GM21515 (cell line): ENCODE measurements around the gene BCAS3.
"Not testable (repeated sequence)": the region's sequence is repeated elsewhere in the genome, so short reads cannot be mapped to it uniquely, and the experiment has no call there.

ENCODE experiments used
- ATAC-seq: cut with Tn5 transposase; IDR thresholded peaks from one replicate; pipeline ENCODE4 v1.9.1; 2021; ENCODE audit not compliant: unreplicated experiment

BCAS3 gene

DNA sequence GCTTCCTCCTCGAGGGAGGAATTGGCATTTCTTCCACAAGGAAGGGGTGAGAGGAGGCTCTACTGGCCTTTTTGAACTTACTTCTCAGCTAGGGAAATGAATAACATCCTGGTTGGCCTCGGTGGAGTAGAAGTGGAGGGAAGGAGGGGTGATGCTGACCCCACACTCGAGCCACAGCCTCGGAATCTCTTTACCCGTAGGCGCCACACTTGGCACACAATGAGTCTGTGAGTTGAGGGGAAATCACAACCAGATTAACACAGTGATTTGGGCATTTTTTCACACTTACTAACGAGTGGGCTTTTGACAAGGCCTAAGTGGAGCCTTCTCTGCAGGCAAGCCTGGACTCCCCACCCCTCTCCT, 674.7 kb downstream of the BCAS3 start:
- no peak for ATAC-seq

DNA sequence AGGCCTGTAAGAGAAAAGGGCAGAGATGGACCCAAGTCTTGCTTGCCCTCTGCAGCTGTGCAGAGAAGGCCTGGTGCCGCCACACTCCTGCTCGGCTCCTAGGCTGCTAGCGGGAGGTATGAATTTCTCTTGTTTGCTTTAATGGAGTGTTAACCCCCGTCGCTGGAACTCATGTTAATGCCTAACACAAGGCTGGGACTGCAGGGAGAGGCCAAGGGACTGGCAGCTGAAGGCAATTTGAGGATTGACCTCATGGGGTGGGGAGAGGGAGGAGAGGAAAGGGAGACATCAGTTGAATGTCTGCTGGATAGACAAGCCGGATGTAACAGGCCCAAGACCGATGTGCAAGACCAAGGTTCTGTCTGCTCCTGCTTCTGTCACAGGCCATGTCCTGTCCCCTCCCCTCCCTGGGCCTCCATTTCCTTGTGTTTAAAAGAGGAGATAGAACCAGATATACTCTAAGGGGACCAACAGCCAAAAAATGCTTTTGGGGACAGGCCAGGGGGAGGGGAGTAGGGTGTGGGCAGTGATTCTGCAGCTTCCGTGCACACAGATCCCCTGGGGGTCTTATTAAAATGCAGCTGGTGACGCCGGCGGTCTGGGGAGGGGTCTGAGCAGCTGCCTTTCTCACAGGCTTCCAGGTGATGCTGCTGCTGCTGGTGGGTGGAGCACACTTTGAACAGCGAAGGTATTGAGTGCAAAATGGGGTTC, 675.3 kb downstream of the BCAS3 start:
- ATAC-seq, result no peak

DNA sequence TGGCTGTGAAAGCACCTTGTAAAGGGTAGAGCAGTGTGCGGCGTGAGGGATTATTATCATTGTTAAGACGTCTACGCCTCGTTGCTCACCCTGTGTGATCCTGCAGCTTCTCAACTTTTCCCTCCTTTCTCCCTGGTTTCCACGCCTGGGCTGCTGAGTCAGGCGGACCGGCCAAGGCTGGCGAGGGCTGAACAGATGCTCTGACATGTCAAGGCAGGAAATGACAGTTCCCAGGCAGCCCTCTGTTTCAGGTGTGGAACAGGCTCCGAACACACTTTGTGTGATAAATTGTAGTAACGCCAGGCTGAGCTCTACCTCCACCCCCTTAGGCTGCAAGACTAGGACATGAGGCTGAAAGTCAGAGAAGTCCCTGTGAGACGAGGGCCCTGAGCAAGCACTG, 676.0 kb downstream of the BCAS3 start:
- no peak for ATAC-seq

DNA sequence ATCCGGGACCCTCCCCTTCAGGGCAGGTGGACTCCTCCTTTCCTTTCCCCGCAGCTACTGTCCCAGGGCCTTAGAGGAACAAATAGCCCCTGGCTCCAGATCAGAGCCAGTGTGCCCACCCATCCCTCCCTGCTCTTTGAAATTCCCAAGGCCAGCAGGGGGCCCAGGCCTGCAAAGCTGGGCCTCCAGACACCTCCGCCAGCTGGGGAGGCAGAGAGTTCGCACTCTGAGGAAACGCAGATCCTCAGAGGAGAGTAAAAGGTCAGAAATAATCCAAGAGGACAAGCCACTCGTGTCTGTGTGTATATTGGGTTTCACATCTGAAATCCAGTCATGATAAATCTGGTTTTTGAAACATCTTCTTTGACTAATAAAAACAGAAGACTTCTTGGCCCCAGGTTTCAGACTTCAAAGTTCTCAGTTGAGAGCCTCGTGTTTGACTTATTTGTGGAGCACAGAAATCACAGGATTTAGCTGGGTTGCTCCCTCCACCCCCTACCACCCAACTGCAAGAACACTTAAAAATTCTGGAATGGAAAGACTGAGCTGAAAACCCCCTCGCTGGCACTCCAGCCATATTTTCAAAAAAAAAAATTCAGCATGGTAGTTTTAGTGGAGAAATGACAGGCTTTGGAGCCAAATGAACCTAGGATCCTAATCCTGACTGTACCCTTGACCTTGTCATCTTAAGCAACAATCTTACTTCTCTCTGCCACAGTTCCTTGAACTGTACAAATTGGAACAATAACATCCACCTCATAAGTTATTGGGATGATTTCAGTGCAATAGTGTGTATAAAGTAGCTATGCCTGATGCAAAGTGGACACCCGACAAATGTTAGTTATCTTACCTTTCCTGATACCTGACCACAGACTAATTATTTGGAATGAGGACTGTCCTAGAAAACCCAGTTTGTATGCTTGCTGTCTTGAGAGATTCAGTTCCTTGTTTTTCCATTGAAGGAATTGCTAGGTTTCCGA, 677.5 kb downstream of the BCAS3 start:
- no peak for ATAC-seq

GRCh38 chr17:61357061-61357460, 679.4 kb downstream of the BCAS3 start:
- ATAC-seq, result not testable (repeated sequence)

DNA sequence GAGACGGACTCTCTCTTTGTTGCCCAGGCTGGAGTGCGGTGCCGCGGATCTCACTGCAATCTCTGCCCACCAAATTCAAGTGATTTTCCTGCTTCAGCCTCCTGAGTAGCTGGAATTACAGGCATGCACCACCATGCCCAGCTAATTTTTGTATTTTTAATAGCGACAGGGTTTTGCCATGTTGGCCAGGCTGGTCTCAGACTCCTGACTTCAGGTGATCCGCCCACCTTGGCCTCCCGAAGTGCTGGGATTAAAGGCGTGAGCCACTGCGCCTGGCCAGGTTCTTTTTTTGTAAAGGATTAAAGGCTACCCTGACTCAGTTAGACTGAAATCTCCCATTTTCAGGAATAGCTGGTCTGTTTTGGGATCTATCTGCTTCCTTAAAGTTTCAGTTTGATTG, 681.9 kb downstream of the BCAS3 start:
- not testable (repeated sequence) for ATAC-seq

DNA sequence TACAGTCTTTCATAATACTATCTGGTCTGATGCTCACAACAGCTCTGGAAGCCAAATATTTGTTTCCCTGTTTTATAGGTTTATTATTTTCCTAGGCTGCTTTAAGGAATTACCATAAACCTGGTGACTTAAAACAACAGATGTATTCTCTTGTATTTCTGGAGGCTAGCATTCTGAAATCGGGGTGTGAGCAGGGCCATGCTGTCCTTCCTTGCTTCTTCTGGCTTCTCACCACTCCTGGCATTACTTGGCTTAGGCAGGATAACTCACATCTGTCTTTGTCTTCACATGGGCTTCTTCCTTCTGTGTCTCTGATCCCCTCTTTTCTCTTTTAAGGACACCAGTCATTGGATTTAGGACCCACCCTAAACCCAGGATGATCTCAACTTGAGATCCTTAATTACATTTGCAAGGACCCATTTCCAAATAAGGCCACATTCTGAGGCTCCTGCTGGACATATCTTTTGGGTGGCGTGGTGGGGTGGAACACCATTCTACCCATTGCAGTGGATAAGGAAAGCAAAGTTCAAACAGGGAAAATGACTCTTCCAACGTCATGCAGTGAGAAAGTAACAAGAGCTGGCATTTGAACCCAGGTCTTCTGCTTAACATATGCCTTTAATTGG, 682.8 kb downstream of the BCAS3 start:
- no peak for ATAC-seq

DNA sequence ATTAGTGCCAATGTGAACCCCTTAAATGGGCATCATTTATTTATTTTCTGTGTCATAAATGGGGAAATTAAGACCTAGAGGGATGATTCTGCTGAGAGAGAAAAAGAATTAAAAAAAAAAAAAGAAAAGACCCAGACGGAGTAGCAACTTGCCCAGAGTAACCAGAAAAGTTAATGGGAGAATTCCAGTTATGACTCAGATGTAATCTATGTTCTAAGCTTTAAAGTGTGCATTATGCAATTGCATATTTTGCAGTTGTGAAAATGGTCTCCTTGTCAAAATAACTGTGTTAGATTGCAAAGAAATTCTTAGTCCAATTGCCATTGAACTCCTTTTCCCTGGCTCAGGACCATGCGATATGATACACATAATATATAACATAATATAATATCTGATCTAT, 683.4 kb downstream of the BCAS3 start:
- ATAC-seq, result no peak

- ATAC-seq, result no peak
Observed at GRCh38 chr17:61362396-61362795, 684.7 kb downstream of the BCAS3 start.

DNA sequence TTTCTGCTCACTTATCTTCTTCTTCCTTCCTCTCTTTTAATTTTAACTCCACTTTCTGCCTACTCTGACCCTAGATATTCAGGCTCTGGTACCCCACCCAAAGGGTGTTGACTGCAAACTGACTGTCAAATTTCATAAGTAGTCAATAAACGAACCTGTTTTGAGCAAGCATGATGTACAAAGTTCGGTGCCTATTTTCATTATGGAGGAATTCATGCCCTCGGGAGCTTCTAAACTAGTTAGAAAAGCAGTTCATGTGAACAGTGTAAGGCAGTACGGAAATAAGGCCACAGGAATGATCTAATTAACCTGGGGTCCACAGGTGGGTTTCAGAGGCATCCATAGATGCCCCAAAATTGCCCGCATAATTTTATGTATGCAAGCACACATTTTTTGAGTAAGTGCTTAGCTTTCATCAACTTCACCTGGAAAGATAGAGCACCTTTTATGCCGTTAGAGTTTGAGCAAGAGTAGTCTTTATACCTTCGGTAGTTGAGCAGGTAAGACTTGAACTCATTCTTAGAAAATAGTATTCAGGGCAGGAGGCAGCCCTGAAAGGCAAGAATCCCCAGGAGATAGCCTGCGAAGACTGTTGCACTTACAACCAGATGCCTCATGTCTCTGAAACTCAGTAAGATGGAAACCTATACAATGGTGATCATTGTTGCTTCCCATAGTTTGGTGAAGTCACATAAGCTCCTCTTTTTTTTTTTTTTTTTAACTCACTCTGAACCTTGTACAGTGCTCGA, 685.4 kb downstream of the BCAS3 start:
- ATAC-seq, result no peak

DNA sequence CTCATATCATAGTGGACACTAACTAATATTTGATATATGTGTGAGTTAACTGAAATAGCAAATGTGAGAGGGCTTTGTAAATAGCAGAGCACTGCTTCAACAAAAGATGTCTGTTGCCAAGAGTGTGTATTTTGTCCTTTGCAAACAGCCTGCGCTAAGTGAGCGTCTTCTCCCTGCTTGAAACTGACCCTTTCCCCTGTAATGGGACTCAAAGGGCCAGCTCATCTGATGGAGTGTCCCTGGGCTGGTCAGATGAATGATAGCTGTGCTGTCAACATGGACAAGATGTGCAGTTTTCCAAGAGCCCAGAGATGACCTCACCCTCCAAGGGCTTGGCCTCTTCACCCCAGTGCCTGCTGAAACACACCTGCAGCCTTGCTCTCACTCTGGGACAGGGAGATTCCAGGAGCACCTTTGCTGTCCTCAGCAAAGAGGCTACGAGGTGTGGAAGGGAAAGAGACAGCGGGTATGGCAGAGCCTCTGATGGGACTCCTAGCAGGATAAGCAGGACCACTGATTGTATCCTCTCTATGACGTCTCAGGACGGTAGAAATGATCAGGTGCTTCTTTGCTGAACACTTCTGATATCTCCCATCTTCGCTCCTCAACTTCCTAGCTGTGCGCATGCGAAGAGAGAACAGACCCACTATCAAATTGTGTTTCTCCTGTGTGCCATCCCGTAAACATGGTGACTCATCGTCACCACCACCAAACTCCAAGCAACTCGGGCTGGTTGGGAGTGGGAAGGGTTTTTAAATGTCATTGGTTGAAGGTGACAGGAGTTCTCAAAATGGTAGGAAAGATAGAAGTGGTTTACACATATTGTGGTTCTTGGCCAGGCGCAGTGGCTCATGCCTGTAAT, 686.2 kb downstream of the BCAS3 start:
- ATAC-seq, result no peak

DNA sequence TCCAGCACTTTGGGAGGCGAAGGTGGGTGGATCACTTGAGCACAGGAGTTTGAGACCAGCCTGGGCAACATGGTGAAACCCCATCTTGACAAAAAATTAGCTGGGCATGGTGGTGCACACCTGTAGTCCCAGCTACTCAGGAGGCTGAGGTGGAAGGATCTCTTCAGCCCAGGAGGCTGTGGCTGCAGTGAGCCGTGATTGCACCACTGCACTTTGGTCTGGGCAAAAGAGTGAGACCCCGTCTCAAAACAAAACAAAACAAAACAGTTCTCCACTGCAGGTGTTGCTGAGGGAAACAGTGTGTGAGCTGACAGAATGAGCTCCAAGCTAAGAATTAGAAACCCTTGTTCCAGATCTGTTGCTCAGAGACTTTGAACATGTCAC, 686.8 kb downstream of the BCAS3 start:
- ATAC-seq, result no peak

DNA sequence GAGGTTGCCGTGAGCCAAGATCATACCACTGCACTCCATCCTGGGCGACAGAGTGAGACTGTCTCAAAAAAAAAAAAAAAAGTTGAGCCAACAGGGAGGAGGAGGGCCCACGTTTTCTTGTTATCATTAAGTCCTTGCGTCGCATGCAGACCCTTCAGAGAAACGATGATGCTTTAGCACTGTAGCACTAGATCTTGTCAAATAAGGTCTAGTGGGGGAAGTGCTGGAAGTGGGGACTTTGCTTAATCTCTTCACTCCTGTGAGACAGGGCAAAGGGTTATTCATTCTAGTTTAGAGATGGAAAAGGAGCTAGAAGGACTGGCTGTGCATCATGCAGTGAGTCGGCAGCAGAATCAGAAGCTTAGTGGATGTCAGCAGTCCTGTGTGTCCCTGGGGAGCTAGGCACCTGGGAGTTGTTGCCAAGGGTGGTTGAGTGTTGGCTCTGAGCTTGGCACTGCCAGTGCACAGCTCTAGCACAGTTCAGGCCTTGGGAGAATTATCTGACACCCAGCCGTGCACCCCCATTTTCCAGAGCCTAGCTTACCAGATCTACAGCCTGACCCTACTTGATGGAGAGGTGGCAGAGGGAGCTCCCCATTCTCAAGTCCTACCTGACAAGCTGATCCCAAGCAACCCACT, 688.5 kb downstream of the BCAS3 start:
- no peak for ATAC-seq

DNA sequence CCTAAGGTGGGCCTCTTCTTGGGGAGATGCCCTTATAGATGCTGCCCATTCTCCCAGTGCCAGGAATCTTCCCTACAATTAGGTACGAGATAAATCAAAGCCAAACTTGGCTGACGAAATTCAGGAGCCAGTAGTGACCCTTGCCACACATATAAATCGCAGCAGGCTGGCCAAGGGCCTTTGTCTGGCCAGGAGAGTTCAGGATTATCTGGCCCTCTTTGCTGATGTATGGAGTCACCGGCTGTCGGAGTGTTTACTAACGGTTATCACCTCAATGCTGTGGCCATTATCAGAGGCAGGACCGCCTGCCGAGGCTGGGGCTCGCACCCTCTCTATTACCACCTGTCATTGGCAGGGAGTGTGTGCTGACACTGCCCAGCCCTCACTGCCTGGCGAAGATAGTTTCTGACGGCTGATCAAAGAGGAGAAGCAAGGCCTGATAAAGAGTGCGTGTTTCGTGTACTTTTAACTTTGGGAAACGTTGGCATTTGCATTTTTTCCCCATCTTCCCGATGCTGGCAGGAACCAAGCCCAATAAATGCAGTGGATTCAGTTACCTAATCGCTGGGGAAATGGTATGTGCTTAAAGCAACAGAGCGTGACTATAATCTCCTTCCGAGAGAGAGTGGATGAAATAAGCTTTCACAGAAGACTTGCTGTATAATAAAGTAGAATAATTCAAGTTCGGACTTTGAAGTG, 689.2 kb downstream of the BCAS3 start:
- ATAC-seq, result no peak

GRCh38 chr17:61368049-61368831, 690.6 kb downstream of the BCAS3 start:
- ATAC-seq, result no peak

- no peak for ATAC-seq
Observed at GRCh38 chr17:61368832-61369450, 691.3 kb downstream of the BCAS3 start.

DNA sequence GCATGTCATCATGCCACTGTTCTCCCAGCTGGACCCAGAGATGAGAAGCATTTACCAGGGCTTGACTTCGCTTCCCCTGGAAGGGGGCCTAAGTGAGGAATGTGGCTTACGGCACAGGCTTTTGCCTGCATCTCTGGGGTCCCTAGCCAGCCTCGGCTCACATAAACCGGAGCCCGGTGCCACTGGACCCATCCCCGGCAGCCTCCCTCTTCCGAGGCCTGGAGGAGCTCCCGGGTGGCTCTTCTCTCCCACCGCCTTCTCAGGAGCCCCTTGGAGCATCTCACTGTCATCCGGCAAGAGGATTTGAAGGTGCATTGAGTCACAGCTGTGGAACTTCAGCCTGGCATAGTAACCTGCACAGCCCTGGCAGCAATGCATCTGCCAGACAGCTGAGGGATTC, 692.1 kb downstream of the BCAS3 start:
- ATAC-seq, result no peak

GRCh38 chr17:61371179-61371578, 693.5 kb downstream of the BCAS3 start:
- ATAC-seq, result no peak
